HuH-7 (cell line): ENCODE results near the gene ELF1.
"Not testable (repeated sequence)": the region's sequence is repeated elsewhere in the genome, so short reads cannot be mapped to it uniquely, and the experiment has no call there.

Experiments
- DNase-seq: peaks from one replicate; pipeline ENCODE4 v3.0.0; 2011; ENCODE audit warnings: low spot score

ELF1 gene

GRCh38 chr13:40933508-40934204 lies 85.5 kb downstream of the ELF1 start:
- DNase-seq = no peak

GRCh38 chr13:40932252-40932651 lies 86.9 kb downstream of the ELF1 start:
- no peak for DNase-seq

GRCh38 chr13:40931719-40932118 lies 87.4 kb downstream of the ELF1 start:
- no peak for DNase-seq

- DNase-seq = not testable (repeated sequence)
Observed at GRCh38 chr13:40929883-40930282, 89.2 kb downstream of the ELF1 start.

GRCh38 chr13:40928980-40929379 lies 90.1 kb downstream of the ELF1 start:
- DNase-seq = no peak

- no peak for DNase-seq
Observed at GRCh38 chr13:40927929-40928328, 91.2 kb downstream of the ELF1 start.

GRCh38 chr13:40923867-40924266 lies 95.2 kb downstream of the ELF1 start:
- no peak for DNase-seq

GRCh38 chr13:40922437-40923040 lies 96.6 kb downstream of the ELF1 start:
- peak; percentile 73 for DNase-seq

- DNase-seq = no peak
Observed at GRCh38 chr13:40920826-40921225, 98.3 kb downstream of the ELF1 start.

GRCh38 chr13:40919901-40920300 lies 99.2 kb downstream of the ELF1 start:
- not testable (repeated sequence) for DNase-seq

GRCh38 chr13:40916207-40916998 lies 102.7 kb downstream of the ELF1 start:
- DNase-seq = no peak

GRCh38 chr13:40914863-40915262 lies 104.3 kb downstream of the ELF1 start:
- DNase-seq = not testable (repeated sequence)

GRCh38 chr13:40911341-40911740 lies 107.8 kb downstream of the ELF1 start:
- DNase-seq = no peak

- no peak for DNase-seq
Observed at GRCh38 chr13:40910324-40911050, 108.6 kb downstream of the ELF1 start.

GRCh38 chr13:40909541-40910200 lies 109.4 kb downstream of the ELF1 start:
- DNase-seq = not testable (repeated sequence)

GRCh38 chr13:40908546-40908945 lies 110.6 kb downstream of the ELF1 start:
- no peak for DNase-seq

- not testable (repeated sequence) for DNase-seq
Observed at GRCh38 chr13:40901032-40901431, 118.1 kb downstream of the ELF1 start.

- DNase-seq = not testable (repeated sequence)
Observed at GRCh38 chr13:40900568-40900967, 118.5 kb downstream of the ELF1 start.

GRCh38 chr13:40897053-40897452 lies 122.1 kb downstream of the ELF1 start:
- no peak for DNase-seq

- peak; percentile 56 for DNase-seq
Observed at GRCh38 chr13:40895227-40896184, 123.6 kb downstream of the ELF1 start.

- not testable (repeated sequence) for DNase-seq
Observed at GRCh38 chr13:40893573-40893972, 125.5 kb downstream of the ELF1 start.
